Loucy (cell line): Measurements from ENCODE around the gene SCOC.
A peak's percentile ranks its signal among the peaks of the same experiment; 100 is the strongest.

Source experiments
- H2AFZ ChIP-seq: fragments of 200-600 bp; sonication (generic); 2 replicates; pipeline ENCODE4 v1.6.0; 2016; ENCODE audit warnings: antibody characterized with exemption, mild to moderate bottlenecking, low read length, moderate library complexity
- H3F3A ChIP-seq: fragments of 200-600 bp; 2 replicates; pipeline ENCODE4 v1.6.0; 2016; ENCODE audit warnings: antibody characterized with exemption, low read depth, mild to moderate bottlenecking
- H3K27me3 ChIP-seq: fragments of 200-600 bp; sonication (generic); 2 replicates; pipeline ENCODE4 v1.6.1; 2014; ENCODE audit warnings: low read length, mild to moderate bottlenecking; ENCODE audit not compliant: insufficient read depth, poor library complexity, severe bottlenecking
- H3K36me3 ChIP-seq: fragments of 200-600 bp; sonication (generic); 2 replicates; pipeline ENCODE4 v1.6.1; 2016; ENCODE audit warnings: low read length; ENCODE audit not compliant: insufficient read depth
- H3K4me1 ChIP-seq: fragments of 200-600 bp; sonication (generic); 2 replicates; pipeline ENCODE4 v1.5.1; 2014; ENCODE audit warnings: low read length, mild to moderate bottlenecking; ENCODE audit not compliant: insufficient read depth, poor library complexity, severe bottlenecking
- H3K4me2 ChIP-seq: fragments of 200-600 bp; sonication (generic); 2 replicates; pipeline ENCODE4 v1.6.0; 2014; ENCODE audit warnings: antibody characterized with exemption, low read length, low read depth, mild to moderate bottlenecking; ENCODE audit not compliant: poor library complexity, severe bottlenecking
- H3K4me3 ChIP-seq: fragments of 200-600 bp; sonication (generic); 2 replicates; pipeline ENCODE4 v1.5.1; 2014; ENCODE audit warnings: low read length, mild to moderate bottlenecking, mixed read lengths; ENCODE audit not compliant: poor library complexity, severe bottlenecking
- H3K79me2 ChIP-seq: fragments of 200-600 bp; sonication (generic); 2 replicates; pipeline ENCODE4 v1.6.1; 2014; ENCODE audit warnings: low read length; ENCODE audit not compliant: insufficient read depth
- H3K9ac ChIP-seq: fragments of 200-600 bp; sonication (generic); 2 replicates; pipeline ENCODE4 v1.6.0; 2014; ENCODE audit warnings: mild to moderate bottlenecking, low read depth, low read length, moderate library complexity; ENCODE audit not compliant: poor library complexity, severe bottlenecking
- H3K9me2 ChIP-seq: fragments of 200-600 bp; sonication (generic); replicated peaks from 2 replicates; pipeline ENCODE4 v1.6.1; 2016; ENCODE audit warnings: low read depth, low read length, mixed read lengths
- H3K9me3 ChIP-seq: fragments of 200-600 bp; sonication (generic); 2 replicates; pipeline ENCODE4 v1.6.1; 2014; ENCODE audit warnings: mild to moderate bottlenecking, antibody characterized with exemption, low read length, low read depth; ENCODE audit not compliant: insufficient read depth
- H4K20me1 ChIP-seq: fragments of 200-600 bp; sonication (generic); 2 replicates; pipeline ENCODE4 v1.6.0; 2014; ENCODE audit warnings: antibody characterized with exemption, low read length, mild to moderate bottlenecking; ENCODE audit not compliant: insufficient read depth, poor library complexity, severe bottlenecking
- EZH2phosphoT487 ChIP-seq: fragments of 200-600 bp; IDR thresholded peaks from 2 replicates; pipeline ENCODE4 v1.6.1; 2018; ENCODE audit warnings: antibody characterized with exemption, mild to moderate bottlenecking, moderate library complexity, borderline replicate concordance
- TF ChIP-seq, protein P1 (sequence below): fragments of 200-600 bp; sonication (generic); conservative IDR thresholded peaks from 2 replicates; pipeline ENCODE4 v1.5.1; 2014; ENCODE audit warnings: mild to moderate bottlenecking, antibody characterized with exemption, low read length

The SCOC gene

DNA sequence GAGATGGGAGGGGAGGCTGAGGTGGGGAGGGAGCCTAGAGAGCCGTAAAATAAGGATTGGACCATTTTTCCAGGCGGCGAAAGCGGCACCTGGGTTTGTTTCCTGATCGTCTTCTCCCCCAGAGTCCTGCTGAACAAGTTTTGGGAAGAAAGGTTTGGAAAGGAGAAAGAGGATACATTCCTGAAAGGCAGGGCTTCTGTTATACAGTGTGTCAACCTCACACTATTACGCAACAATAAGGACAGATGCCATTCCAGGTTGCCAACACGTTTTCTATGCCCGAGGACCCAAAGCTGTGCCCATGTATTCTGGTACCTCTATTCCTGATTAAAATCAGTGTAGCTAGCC is 658 bp downstream of the SCOC start:
- no peaks in the 10 kb centered on the region for H3K27me3 ChIP-seq
- peak overlapping the region; percentile 89 for H3K4me3 ChIP-seq
- peaks cover 54% of the 10 kb centered on the region for H4K20me1 ChIP-seq
- H3K79me2 ChIP-seq = peaks cover 55% of the 10 kb centered on the region
- H3K4me1 ChIP-seq = peaks cover 41% of the 10 kb centered on the region
- peak overlapping the region; percentile 82 for H2AFZ ChIP-seq
- H3K4me2 ChIP-seq = peak overlapping the region; percentile 84
- H3F3A ChIP-seq = no peaks in the 10 kb centered on the region
- H3K9me3 ChIP-seq = no peaks in the 10 kb centered on the region
- peak overlapping the region; percentile 95 for H3K9ac ChIP-seq
- no peak for TF ChIP-seq EZH2phosphoT487
- TF ChIP-seq, protein P1, sequence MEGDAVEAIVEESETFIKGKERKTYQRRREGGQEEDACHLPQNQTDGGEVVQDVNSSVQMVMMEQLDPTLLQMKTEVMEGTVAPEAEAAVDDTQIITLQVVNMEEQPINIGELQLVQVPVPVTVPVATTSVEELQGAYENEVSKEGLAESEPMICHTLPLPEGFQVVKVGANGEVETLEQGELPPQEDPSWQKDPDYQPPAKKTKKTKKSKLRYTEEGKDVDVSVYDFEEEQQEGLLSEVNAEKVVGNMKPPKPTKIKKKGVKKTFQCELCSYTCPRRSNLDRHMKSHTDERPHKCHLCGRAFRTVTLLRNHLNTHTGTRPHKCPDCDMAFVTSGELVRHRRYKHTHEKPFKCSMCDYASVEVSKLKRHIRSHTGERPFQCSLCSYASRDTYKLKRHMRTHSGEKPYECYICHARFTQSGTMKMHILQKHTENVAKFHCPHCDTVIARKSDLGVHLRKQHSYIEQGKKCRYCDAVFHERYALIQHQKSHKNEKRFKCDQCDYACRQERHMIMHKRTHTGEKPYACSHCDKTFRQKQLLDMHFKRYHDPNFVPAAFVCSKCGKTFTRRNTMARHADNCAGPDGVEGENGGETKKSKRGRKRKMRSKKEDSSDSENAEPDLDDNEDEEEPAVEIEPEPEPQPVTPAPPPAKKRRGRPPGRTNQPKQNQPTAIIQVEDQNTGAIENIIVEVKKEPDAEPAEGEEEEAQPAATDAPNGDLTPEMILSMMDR = no peak
- no peaks in the 10 kb centered on the region for H3K36me3 ChIP-seq
- H3K9me2 ChIP-seq = no peaks in the 10 kb centered on the region

DNA sequence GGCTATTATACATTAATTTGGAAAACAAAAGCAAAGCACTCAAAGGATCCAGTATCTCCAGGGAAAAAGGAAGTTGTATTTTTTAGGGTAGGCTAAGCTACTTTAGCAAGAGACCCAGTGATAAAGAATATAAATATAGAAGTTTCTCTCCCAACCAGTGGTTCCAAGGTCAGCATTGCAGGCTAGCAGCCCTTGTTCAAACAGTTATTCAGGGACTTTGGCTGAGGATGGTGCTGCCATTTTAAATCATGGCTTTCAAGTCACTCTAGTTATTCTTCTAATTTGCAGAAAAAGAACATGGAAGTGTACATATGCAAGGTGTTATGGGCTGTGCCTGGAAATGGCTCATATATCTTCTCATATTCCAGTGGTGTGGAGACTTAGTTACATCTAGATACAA is 9.3 kb downstream of the SCOC start:
- Histone ChIP-seq H3K9ac (no peak overlapping the region), H3K27me3 (no peaks in the 10 kb centered on the region), H3F3A (no peaks in the 10 kb centered on the region), H4K20me1 (peaks cover 15% of the 10 kb centered on the region), H3K79me2 (peaks cover 17% of the 10 kb centered on the region), H3K4me2 (no peak overlapping the region), H3K4me1 (peaks cover 12% of the 10 kb centered on the region), H3K36me3 (peaks cover 21% of the 10 kb centered on the region), H3K9me2 (no peaks in the 10 kb centered on the region), H3K9me3 (no peaks in the 10 kb centered on the region), H2AFZ (no peak overlapping the region), H3K4me3 (no peak overlapping the region)
- no peak for TF ChIP-seq EZH2phosphoT487
- TF ChIP-seq, protein P1 = no peak

DNA sequence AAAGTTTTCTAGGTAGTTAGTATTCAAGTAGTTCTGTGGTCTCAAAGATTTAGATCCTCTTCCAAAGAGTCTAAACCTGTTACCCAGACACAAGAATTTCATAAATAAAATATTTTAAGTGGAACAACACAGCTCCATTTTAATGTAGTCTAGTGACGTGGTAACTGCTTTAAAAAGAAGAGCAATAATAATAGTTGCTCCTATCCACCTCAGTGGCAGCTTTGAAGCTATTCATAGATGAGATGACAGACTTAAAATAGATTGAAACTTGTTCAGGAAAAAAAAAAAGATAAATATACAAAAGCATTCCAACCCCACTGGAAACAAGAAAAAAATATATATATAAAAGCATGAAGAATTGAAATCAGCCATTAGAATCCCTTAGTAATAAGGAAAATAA is 14.6 kb downstream of the SCOC start:
- H3K9ac ChIP-seq = no peak overlapping the region
- TF ChIP-seq, protein P1 = no peak
- no peak for TF ChIP-seq EZH2phosphoT487

More for the DNA sequence above, 14.6 kb downstream of the SCOC start:
- Histone ChIP-seq H3F3A (no peaks in the 10 kb centered on the region), H4K20me1 (no peaks in the 10 kb centered on the region), H3K4me1 (no peaks in the 10 kb centered on the region), H2AFZ (no peak overlapping the region), H3K4me2 (no peak overlapping the region), H3K9me3 (no peaks in the 10 kb centered on the region), H3K36me3 (peaks cover 2% of the 10 kb centered on the region; the same call in 1 of the 2 replicates), H3K4me3 (no peak overlapping the region), H3K27me3 (no peaks in the 10 kb centered on the region), H3K79me2 (no peaks in the 10 kb centered on the region), H3K9me2 (no peaks in the 10 kb centered on the region)
